ENCODE data around the gene C1orf198. TPM values are rescaled to one million over a fixed set of nuclear protein-coding genes. Genes with fewer than 3 reads are reported as not detected.

C1orf198 gene
- total and polyA plus RNA-seq, 4 donors = 3.9 to 11.1 (median 10.4) TPM

- TF ChIP-seq ZBTB33 (IDR thresholded peaks at IDR 0.05) = no peak
- TF ChIP-seq FOXA2 (IDR thresholded peaks at IDR 0.05) = no peak
- TF ChIP-seq HNF4A (conservative IDR thresholded peaks at IDR 0.05) = no peak
- no peak for TF ChIP-seq NR2F2 (IDR thresholded peaks at IDR 0.05)
Observed at GRCh38 chr1:230819976-230820375, 48.3 kb downstream of the C1orf198 start (continued).

DNA sequence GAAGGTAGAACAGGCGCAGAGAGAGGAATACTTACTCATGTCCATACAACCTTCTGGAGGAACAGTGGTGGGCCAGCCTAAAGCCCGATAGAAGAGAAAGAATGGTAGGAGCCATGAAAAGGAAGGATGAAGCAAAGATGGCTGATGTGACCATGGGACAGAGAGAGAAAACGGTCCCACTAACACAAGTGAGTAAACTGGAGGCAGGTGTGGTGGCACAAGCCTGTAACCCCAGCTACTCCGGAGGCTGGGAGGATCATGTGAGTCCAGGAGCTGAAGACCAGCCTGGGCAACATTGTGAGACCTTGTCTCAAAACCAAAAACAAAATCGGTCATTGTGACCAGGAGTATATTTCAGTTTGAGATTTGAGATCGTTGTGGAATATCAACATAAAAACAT is 49.4 kb downstream of the C1orf198 start:
- H3K4me1 ChIP-seq (ENCODE audit: control insufficient read depth in 4 of 4, insufficient read depth in 4 of 4, low read length in 3 of 4) = no peaks in the 10 kb centered on the region
- H3K27ac ChIP-seq (ENCODE audit: low read depth in 1 of 2, low read length in 2 of 2) = no peak overlapping the region
- H3K4me3 ChIP-seq (ENCODE audit: low read depth in 1 of 3, low read length in 3 of 3) = no peak overlapping the region
- peak; percentile 12 for DNase-seq (ENCODE audit: low spot score)
- no peaks in the 10 kb centered on the region for H3K27me3 ChIP-seq (ENCODE audit: control insufficient read depth in 4 of 4, insufficient read depth in 4 of 4, low read length in 3 of 4)
- H3K9ac ChIP-seq (ENCODE audit: low read depth in 1 of 2, low read length in 2 of 2) = no peak overlapping the region
- no peaks in the 10 kb centered on the region for H3K9me3 ChIP-seq (ENCODE audit: control insufficient read depth in 4 of 4, low read length in 3 of 4)
- no peak for TF ChIP-seq TAF1 (conservative IDR thresholded peaks at IDR 0.05)
- TF ChIP-seq, protein P1, sequence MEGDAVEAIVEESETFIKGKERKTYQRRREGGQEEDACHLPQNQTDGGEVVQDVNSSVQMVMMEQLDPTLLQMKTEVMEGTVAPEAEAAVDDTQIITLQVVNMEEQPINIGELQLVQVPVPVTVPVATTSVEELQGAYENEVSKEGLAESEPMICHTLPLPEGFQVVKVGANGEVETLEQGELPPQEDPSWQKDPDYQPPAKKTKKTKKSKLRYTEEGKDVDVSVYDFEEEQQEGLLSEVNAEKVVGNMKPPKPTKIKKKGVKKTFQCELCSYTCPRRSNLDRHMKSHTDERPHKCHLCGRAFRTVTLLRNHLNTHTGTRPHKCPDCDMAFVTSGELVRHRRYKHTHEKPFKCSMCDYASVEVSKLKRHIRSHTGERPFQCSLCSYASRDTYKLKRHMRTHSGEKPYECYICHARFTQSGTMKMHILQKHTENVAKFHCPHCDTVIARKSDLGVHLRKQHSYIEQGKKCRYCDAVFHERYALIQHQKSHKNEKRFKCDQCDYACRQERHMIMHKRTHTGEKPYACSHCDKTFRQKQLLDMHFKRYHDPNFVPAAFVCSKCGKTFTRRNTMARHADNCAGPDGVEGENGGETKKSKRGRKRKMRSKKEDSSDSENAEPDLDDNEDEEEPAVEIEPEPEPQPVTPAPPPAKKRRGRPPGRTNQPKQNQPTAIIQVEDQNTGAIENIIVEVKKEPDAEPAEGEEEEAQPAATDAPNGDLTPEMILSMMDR (IDR thresholded peaks at IDR 0.05; ENCODE audit: low read depth, low read length, missing input control) = no peak
- TF ChIP-seq, protein P2, sequence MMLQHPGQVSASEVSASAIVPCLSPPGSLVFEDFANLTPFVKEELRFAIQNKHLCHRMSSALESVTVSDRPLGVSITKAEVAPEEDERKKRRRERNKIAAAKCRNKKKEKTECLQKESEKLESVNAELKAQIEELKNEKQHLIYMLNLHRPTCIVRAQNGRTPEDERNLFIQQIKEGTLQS (IDR thresholded peaks at IDR 0.05) = no peak
- TF ChIP-seq YY1 (IDR thresholded peaks at IDR 0.05) = no peak
- no peak for TF ChIP-seq SP1 (IDR thresholded peaks at IDR 0.05)
- no peak for TF ChIP-seq FOXA2 (IDR thresholded peaks at IDR 0.05)
- H3K36me3 ChIP-seq (ENCODE audit: control insufficient read depth in 4 of 4, insufficient read depth in 3 of 4, low read depth in 1 of 4, low read length in 3 of 4) = no peaks in the 10 kb centered on the region
- 91% methylated on average over 6 of the region's 6 CpGs for WGBS

DNA sequence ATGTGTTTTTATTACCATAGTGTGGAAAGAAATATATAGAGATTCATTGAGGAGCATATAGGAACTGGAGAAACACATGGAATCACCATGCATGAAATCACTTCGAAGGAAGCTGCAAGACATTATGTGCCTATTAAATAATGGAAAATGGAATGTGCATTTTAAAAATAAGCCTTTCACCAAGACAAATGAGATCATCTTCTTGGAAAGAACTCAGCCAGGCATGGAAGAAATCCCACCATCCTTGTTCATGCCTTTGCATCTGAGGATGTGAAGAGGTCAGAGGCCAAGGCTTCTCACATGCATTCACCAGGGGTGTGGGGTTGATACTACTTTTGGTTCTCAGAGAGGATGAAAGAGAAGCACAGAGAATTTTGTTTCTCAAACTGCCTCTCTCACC is 50.0 kb downstream of the C1orf198 start:
- TF ChIP-seq ZBTB33 (IDR thresholded peaks at IDR 0.05) = no peak
- no peak for TF ChIP-seq RXRA (IDR thresholded peaks at IDR 0.05)
- TF ChIP-seq GABPA (IDR thresholded peaks at IDR 0.05 in 1 of 2, conservative IDR thresholded peaks at IDR 0.05 in 1 of 2) = no peak
- TF ChIP-seq FOXA1 (IDR thresholded peaks at IDR 0.05) = no peak
- no peak for TF ChIP-seq RAD21 (IDR thresholded peaks at IDR 0.05)
- TF ChIP-seq, protein P1 (IDR thresholded peaks at IDR 0.05; ENCODE audit: low read depth, low read length, missing input control) = no peak
- no peak for TF ChIP-seq FOXA2 (IDR thresholded peaks at IDR 0.05)
- TF ChIP-seq, protein P2 (IDR thresholded peaks at IDR 0.05) = no peak
- no peak for TF ChIP-seq NR2F2 (IDR thresholded peaks at IDR 0.05)
- TF ChIP-seq HNF4G (IDR thresholded peaks at IDR 0.05) = no peak
- TF ChIP-seq SP1 (IDR thresholded peaks at IDR 0.05) = no peak
- no peak for TF ChIP-seq EGR1 (IDR thresholded peaks at IDR 0.05; ENCODE audit: low read depth in 2 of 2)
- TF ChIP-seq HNF4A (conservative IDR thresholded peaks at IDR 0.05) = no peak
- no peak overlapping the region for H3K9ac ChIP-seq (ENCODE audit: low read depth in 1 of 2, low read length in 2 of 2)
- DNase-seq (ENCODE audit: low spot score) = no peak
- H3K4me3 ChIP-seq (ENCODE audit: low read depth in 1 of 3, low read length in 3 of 3) = no peak overlapping the region
- no peaks in the 10 kb centered on the region for H3K27me3 ChIP-seq (ENCODE audit: control insufficient read depth in 4 of 4, insufficient read depth in 4 of 4, low read length in 3 of 4)
- H3K4me1 ChIP-seq (ENCODE audit: control insufficient read depth in 4 of 4, insufficient read depth in 4 of 4, low read length in 3 of 4) = no peaks in the 10 kb centered on the region
- no peak overlapping the region for H3K27ac ChIP-seq (ENCODE audit: low read depth in 1 of 2, low read length in 2 of 2)
- H3K36me3 ChIP-seq (ENCODE audit: control insufficient read depth in 4 of 4, insufficient read depth in 3 of 4, low read depth in 1 of 4, low read length in 3 of 4) = no peaks in the 10 kb centered on the region
- WGBS = 81% methylated on average over 1 of the region's 1 CpG
- no peaks in the 10 kb centered on the region for H3K9me3 ChIP-seq (ENCODE audit: control insufficient read depth in 4 of 4, low read length in 3 of 4)
